NK-92 (cell line): ENCODE measurements around the gene SYT9.

Experiments used
- DNase-seq: peaks from one replicate; lab custom pipeline; 2025; ENCODE audit not compliant: unreplicated experiment; lab: John Stamatoyannopoulos, UW

The SYT9 gene

DNA sequence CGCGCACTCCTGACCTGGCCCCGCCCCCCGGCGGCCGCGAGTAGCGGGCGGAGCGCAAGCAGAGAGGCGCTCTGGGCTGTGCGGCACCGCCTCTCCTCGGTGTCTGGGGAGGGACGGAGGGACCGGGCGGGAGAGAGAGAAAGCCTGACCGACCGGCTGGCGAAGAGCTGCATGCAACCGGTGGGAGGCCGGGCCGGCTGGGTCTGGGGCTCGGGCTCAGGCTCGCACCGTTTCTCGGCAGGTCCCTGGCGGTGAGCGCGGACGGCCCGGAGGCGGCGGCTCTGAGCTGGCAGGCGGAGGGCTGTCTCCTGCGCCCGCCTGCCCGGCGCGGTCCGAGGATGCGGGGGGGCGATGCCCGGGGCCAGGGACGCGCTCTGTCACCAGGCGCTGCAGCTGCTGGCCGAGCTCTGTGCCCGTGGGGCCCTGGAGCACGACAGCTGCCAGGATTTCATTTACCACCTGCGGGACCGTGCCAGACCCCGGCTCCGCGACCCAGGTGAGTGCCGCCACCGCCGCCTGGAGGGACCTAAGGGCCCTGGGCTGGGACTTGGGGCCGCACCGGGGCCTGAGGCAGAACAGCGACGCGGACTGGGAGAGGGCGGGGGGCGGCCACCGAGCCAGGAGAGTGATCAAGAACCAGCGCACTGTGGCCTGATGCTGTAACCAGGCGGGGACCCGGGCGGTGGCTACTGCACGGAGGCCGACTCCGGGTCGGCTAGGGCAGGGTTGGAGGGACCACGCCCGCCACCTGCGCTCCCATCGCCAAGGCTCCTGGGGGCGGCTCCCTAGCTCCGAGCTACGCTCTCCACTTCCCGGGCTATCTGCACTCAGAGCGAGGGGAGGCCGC, at the start of gene SYT9:
Gene SYT9 (plus strand): TSS at position 69 of the 847 bp plus-strand sequence. CDS start 283 bp downstream, at position 352.
- no peak for DNase-seq

DNA sequence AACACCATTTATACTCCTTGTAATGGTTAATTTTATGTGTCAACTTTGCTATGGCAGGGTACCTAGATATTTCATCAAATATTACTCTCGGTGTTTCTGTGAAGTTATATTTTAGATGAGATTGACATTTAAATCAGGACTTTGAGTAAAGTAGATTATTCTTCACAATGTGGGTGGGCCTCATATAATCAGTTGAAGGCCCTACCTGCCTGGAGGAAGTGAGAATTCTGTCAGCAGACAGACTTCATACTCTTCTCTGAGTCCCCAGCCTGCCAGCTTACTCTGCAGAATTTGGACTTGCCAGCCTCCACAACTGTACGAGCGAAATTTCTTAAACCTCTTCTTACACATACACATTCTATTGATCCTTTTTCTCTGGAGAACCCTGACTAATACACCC, 49.3 kb upstream of the SYT9 start:
- DNase-seq, result no peak

DNA sequence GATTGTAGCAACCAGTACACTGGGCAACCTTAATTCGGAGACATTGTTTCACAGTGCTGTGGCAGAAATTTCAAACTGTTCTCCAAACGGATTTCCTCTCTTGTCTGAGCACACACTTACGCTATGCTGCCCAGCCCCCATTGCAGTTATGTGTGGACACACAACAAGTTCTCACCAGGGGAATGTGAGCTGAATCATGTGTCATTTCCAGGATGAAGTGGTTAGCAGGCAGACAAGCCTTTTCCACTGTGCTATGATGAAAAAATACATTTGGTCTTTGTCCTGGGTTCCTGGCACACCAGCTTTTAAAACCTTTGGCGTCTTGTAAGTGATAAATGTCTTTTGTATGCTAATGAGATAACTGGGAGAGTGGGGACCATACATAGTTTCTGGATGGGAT, 46.9 kb upstream of the SYT9 start:
- DNase-seq, result no peak

GRCh38 chr11:7208391-7208790, 43.3 kb upstream of the SYT9 start:
- no peak for DNase-seq

GRCh38 chr11:7219491-7219890, 32.2 kb upstream of the SYT9 start:
- DNase-seq, result no peak

DNA sequence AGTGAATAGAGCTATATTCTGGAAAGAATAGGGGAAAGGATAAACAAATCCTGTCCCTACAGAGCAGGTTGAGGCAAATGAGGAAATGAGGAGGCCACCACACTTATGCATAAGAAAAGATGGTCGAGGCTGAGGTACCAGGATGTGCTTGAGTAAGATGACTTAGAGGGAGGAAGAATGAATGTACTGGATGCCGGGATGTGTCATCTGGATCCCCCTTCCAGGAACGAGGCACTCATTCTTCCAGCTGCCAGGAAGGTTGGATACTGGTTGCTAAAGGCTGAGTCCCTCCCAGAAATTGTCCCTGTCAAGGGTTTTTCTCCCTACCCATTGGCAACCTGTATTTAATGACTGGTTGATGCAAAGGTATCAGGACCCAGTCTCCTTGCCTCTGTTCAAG, 31.1 kb upstream of the SYT9 start:
- DNase-seq, result no peak

DNA sequence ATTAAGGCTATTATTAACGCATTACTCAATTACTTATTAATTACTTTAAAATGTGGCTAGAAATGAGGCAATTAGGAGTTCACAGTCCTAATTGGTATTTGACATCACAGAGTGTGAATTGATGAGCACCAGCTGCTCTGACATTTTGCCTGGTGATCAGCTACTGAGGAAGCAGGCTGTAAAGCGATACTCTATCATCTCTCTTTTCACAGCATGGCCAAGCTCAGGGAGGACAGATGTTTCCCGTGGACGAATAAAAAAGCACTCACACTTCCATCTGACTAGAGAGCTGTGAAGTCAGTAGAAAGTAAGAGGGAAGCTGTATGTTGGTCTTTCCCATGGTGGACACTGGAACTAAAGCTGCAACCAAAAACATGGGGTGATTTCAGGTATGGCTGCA, 29.1 kb upstream of the SYT9 start:
- DNase-seq, result no peak

GRCh38 chr11:7239877-7240276, 11.8 kb upstream of the SYT9 start:
- no peak for DNase-seq

DNA sequence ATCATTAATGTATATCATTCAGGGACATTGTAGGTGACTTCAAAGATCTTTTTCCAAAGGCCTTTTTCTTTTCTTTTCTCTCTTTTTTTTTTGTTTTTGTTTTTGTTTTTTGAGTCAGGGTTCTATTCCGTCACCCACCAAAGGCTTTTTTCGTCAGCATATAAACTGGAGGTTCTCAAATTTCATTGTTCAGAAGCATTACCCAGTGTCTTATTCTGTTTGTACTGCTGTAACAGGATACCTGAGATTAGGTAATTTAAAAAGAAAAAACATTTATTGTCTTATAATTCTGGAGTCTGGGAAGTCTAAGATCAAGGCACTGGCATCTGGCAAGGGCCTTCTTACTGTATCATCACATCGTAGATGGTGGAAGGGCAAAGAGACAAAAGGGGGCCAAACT, 6.4 kb upstream of the SYT9 start:
- no peak for DNase-seq

DNA sequence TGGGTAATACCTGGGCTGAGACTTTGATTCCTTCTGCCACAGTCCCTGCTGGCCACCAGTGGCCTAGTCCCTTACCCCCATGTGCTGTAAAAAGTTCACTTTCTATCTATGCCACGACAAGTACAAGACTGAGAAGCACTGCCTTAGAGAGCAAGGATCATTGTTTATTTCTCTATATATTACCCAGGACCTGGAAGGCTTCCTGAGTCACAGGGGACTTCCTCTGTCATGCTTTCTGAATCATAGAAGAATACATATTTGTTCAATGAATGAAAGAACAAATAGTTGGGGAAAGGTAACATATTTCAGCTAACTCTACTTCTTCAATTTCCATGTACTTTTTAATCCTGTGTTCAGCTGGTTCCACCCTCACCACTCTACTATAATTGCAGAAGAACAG, 5.5 kb upstream of the SYT9 start:
- no peak for DNase-seq

DNA sequence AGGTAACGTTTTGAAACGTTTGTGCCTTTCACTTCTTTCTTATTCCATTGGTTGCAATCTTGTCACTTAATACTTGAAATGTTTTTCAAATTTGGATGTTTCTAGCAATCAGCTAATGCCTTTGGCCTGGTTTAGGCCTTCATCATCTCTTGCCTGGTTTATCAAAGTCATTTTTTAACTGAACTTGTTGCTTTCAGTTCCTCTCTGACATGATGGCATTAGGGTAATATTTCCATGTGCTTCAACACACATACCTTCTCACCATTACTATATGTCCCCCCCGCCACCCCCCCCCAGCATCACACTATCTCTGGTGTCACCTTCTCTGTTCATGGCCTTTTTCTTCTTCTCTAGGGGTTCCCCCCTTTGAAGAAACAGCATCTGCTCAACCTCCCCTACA, 1.5 kb upstream of the SYT9 start:
- DNase-seq, result no peak

DNA sequence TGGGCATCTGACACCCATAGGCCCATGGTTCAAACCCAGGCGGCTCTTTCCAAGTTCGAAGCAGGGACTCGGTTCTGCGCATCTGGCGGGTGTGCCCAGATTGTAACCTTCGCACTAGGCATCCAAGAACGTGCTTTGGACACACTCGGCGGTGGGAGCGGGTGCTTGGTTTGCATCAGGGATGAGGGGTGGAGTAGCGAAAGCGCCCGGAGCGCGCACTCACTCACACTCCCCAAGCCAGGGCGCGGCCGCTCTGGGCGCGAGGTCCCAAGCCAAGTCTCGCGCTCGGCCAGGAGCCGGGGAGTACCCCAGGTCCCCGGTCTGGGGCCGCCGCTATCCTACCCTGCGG, 243 bp upstream of the SYT9 start:
- no peak for DNase-seq

GRCh38 chr11:7252683-7253213, 1.0 kb downstream of the SYT9 start:
- DNase-seq, result no peak

DNA sequence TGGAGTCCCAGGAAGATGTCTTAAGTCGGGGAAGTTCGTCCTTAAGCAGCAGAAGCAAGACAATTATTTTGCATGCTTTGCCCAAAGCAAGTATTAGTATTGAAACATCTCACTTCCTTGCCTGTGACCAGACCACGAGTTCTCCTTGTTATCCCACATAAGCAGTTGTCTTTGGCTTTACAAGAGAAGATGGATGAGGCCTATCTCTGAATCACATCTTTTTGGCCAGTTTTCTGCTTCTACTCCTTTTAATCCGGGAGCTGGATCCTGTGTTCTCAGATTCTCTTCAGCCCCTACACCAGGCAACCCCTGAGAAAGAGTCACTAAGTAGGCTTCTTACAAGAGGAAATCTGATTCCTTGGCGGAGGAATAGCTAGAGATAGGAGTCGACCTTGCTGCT, 2.1 kb downstream of the SYT9 start:
- no peak for DNase-seq

- DNase-seq, result no peak
Measured at GRCh38 chr11:7254731-7255291, 3.1 kb downstream of the SYT9 start.

GRCh38 chr11:7256943-7257342, 5.2 kb downstream of the SYT9 start:
- DNase-seq, result no peak

GRCh38 chr11:7257724-7258123, 6.0 kb downstream of the SYT9 start:
- DNase-seq, result no peak

GRCh38 chr11:7261578-7261977, 9.9 kb downstream of the SYT9 start:
- DNase-seq, result no peak

GRCh38 chr11:7262672-7263071, 11.0 kb downstream of the SYT9 start:
- no peak for DNase-seq

GRCh38 chr11:7263842-7264241, 12.1 kb downstream of the SYT9 start:
- DNase-seq, result no peak

DNA sequence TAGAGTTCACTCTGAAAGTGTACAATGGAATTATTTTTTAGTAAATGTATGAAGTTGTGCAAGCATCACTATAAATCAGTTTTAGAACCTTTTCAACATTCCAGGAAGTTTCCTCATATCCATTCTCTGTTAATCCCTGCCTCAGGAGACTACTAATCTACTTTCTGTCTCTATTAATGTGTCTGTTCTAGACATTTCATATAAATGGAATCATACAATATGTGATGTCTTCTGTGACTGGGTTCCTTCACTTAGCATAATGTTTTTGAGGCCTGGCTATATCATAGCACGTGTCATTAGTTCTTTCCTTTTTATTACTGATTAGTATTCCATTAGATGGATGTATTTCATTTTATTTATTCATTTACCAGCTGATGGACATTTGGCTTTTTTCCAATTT, 17.1 kb downstream of the SYT9 start:
- DNase-seq, result no peak

DNA sequence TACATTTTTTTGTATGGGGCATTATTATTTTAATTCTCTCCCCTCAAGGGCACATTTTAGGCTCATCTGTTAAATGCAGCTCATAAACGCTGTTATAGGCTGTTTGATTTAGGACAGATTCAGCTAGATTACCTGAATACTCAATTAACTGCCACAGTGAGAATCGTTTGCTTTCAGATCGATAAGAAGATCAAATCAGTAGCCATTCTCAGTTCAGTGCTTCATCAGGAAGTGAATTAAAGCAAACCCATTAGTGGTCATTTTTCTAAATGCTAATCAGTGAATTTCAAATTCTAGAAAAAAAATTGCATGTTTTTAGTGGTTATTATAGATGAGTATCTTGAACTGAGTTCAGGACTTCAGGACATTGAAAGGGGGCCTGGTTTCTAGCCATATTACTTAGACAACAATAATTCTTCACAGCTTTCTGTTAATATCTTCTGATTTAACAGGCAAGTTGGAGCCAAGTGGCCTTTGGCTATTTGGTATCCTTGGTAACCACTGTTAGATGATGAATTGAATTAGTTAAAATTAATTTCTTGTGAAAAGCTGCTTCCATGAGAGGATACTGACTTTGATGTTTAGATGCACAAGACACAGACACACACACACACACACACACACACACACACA, 18.6 kb downstream of the SYT9 start:
- no peak for DNase-seq
